Renal cortex interstitium (tissue), 15 donors: ENCODE data around the gene CRHR1. TPM values are rescaled to one million over a fixed set of nuclear protein-coding genes. Genes with fewer than 3 reads are reported as not detected.
"Not testable (repeated sequence)": the region's sequence is repeated elsewhere in the genome, so short reads cannot be mapped to it uniquely, and the experiment has no call there.

Experiments
- DNase-seq, 11 donors: peaks; one replicate each; pipeline ENCODE4 v3.0.0-alpha.2; 2013; ENCODE audit warnings: low read depth in 9 of 11, low spot score in 4 of 11; ENCODE audit errors: extremely low read depth in 1 of 11
- long read RNA-seq, 16 experiments: transcript quantifications; one replicate each; lab custom pipeline, GENCODE V29; 2026
- polyA plus RNA-seq, 3 donors: library from polyadenylated mRNA; unstranded; fragments of 120-200 nt; gene quantifications; one replicate each; pipeline ENCODE4 v1.2.1, GENCODE V29; 2013; ENCODE audit not compliant: insufficient read length in 3 of 3

The CRHR1 gene
- polyA plus RNA-seq: under 1 TPM in 1 of 3 donors, not detected in 2; 0.39 TPM
- long read RNA-seq, donor 1: 0 reads
- long read RNA-seq, donor 2: 0 reads
- long read RNA-seq, donor 3: 0 reads
- long read RNA-seq, donor 4: 0 reads
- long read RNA-seq, donor 5: 0 reads
- long read RNA-seq, donor 6: 0 reads
- long read RNA-seq, donor 7: 0 reads
- long read RNA-seq, donor 8: 0 reads
- long read RNA-seq, donor 9: 0 reads
- long read RNA-seq, donor 10: 0 reads
- long read RNA-seq, donor 11: 0 reads
- long read RNA-seq, donor 12: 0 reads
- long read RNA-seq, donor 13: 0 reads
- long read RNA-seq, donor 14: 0 reads
- long read RNA-seq, donor 15: 0 reads
- long read RNA-seq, donor 16: 0 reads

DNA sequence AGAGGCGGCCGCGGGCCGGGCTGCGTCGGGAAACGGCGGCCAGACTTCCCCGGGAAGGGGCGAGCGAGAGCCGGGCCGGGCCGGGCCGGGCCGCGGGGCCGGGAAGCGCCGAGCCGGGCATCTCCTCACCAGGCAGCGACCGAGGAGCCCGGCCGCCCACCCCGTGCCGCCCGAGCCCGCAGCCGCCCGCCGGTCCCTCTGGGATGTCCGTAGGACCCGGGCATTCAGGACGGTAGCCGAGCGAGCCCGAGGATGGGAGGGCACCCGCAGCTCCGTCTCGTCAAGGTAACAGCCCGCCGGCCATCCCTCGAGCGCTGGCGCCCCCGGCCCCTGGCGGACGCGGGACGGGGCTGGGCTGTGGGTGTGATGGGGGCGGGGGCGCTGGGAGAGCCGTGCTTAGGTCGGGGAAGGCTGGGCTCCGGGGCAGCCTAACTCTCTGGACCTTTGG is at the start of gene CRHR1:
TSS of gene CRHR1 (plus strand) at position 28 of the 448 bp plus-strand sequence. CDS start at position 253, 225 bp downstream.
- no peak for DNase-seq

- DNase-seq: no peak
Measured at GRCh38 chr17:45734598-45734997, 49.5 kb upstream of the CRHR1 start.

DNA sequence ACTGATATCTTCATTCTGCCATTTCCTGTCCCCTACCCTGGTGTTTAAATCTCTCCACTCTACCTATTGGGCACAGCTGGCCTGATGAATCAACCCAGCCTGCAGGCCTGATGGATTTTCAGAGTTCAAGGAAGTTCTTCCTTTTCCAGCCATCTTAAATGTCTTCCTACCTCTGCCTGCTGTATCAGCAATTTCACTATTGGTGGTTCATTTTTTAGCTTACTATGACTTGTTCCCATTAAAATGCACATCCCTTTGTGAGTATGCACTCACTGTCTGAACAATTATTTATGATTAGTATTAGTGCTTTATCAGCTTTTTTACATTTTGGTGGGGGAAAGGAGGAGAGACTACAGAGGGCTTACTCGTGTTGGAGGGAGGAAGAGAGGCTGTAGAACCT is 48.6 kb upstream of the CRHR1 start:
- DNase-seq: no peak

DNA sequence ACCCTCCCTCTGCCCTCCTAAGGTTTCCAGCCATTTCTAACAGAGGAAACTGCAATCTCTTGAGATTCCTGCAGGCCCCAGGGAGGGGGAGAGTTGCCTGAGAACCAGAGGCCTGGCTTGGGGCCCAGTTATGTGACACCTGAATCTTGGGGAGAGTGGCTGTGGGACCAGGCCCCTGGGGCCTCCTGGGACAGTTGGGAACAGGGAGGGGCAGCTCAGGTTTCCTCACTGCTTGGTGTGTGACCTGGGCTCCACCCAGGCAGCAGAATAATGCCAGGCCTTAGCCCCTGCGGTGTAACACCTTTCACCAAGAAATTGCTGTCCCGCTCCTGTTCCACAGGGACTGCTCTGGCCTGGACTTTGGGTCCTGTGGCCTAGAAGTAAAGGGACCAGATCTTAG is 44.3 kb upstream of the CRHR1 start:
- no peak for DNase-seq

DNA sequence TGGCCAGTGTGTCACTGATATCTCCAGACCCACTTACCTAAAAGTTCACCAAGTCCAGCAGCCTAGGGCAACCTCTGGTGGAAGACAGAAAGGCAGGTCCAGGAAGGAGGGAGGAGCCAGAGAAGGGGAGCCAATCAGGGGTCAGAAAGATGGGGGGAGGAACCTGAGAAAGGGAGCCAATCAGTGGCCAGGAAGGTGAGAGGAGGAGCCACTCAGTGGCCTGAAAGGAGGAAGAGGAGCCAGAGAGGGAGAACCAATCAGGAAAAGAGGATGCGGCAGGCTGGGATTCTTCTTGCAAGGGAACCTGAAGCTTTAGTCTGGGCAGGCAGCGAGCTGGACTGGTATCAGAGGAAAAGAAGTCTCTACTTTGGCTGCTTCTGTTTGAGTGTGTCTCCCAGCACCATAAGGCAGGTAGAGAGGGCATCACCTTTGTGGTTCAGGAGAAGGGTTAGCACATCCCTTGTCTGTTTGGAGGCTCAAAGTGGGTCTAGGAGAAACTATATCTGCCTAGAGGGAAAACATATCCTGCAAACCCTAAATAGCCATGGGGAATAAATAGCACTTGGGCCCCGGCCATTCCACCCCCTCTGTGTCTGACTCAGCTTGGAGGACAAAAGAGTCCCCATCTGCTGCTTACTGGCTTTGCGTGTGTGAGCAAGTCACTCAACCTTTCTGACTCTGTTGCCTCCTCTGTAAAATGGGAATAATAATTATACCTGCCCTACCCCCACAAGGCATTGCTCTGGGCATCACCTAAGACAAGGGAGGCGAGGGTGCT is 43.4 kb upstream of the CRHR1 start:
- DNase-seq: peak in 3 of 11 donors; percentile 13 to 31 (median 25)

- peak in 3 of 11 donors; percentile 13 to 31 (median 20) for DNase-seq
Measured at GRCh38 chr17:45742251-45742650, 41.9 kb upstream of the CRHR1 start.

DNA sequence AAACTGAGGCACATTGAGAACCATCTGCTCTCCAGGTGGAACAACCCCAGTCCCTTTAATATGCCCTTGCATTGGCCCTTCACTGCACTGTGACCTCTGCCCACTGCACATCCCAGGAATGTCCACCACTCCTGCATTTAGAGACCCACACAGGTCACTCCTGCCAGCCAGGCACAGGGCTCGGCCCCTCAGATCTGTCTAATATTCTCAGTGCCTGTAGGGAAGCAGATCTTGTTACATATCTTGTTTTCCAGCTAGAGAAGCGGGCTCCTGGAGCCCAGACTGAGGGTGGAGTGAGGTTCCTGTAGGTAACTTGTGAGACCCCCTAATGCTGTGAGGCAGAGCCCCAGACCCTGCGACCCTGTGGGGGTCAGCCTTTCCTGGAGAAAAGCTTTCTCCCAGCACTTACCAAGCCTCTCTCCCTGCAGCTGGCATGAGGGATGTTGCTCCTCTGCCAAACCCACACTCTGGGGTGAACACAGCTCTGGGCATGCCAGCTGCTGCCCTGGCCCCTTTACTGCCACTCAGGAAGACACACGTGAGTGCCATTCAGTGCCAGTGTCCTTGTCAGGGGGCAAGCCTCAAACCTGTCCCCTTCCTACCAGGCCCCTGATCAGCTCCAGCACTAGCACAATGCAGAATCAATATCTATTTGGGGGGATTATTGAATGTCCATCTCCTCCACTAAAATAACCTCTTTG is 40.3 kb upstream of the CRHR1 start:
- no peak for DNase-seq

DNA sequence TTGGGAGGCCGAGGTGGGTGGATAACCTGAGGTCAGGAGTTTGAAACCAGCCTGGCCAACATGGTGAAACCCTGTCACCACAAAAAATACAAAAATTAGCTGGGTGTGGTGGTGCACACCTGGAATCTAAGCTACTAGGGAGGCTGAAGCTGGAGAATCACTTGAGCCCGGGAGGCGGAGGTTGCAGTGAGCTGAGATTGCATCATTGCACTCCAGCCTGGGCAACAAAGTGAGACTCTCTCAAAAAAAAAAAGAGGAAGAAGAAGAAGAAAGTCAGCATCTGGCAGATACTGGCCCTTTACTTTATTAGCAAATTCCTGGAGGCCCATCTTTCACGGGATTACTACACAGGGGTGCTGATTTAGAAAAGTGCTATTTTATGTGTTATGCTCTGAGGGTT is 39.3 kb upstream of the CRHR1 start:
- not testable (repeated sequence) for DNase-seq

DNA sequence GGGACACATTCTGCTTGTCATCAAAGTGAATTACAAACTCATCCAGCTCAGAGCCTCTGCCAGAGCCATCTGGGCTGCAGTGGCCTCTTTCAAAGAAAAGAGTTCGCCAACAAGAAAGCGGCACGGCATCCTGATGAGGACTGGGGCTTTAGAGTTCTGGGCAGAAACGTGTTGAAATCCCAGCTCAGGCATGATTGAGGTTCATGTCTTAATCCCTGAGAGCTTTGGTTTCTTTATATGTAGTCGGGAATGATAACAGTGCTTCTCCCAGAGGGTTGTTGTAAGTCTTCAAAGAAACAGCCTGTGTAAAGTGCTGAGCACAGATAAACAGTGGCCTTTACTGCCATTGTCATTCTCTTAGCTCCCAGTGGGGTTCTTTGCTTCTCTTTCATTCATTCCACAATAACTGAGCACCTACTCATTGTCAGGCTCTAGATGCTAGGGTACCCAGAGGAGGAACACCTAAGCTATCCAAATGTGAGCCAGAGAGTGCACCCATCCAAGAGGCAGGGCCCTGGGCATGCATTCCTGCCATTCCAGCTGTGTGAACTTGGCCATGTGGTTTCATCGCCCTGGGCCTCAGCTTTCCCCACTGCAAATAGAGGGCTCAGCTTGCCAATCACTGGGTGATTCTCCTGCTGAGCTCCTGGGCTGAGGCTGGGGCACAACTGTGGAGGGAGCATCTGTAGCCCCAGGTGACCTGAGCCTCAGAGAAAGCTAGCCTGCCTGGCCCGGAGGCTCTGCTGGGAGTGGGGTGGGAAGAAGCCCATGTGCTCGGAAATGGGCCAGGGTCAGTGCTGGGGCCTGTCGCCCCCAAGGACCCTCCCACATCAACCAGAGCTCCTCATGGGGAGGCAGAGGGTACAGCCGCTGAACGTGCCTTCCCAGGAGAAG is 38.3 kb upstream of the CRHR1 start:
- DNase-seq: no peak

- DNase-seq: no peak
Measured at GRCh38 chr17:45747911-45748310, 36.2 kb upstream of the CRHR1 start.

- no peak for DNase-seq
Measured at GRCh38 chr17:45748731-45749310, 35.3 kb upstream of the CRHR1 start.

GRCh38 chr17:45749831-45750335 is 34.2 kb upstream of the CRHR1 start:
- DNase-seq: no peak

GRCh38 chr17:45750779-45751440 is 33.2 kb upstream of the CRHR1 start:
- no peak for DNase-seq

DNA sequence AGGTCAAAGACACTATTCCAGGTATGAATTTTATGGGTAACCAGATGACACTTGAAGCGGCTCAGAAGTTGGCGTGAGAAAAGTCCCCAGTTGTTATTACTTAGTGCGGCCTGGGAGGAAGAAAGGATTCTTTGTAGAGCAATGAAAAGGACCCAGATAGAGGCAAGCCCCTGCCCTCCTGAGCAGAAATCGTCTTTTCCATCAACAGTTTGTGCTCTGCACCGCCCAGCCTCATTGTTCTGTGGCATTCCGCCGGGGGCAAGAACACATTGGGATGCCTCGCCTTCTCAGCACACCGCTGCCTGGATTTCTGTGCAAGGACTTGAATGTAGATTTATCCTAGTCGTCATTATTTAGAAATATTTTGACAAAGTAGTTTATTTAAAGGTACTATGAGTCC is 32.7 kb upstream of the CRHR1 start:
- no peak for DNase-seq

GRCh38 chr17:45752246-45752645 is 31.9 kb upstream of the CRHR1 start:
- DNase-seq: no peak

DNA sequence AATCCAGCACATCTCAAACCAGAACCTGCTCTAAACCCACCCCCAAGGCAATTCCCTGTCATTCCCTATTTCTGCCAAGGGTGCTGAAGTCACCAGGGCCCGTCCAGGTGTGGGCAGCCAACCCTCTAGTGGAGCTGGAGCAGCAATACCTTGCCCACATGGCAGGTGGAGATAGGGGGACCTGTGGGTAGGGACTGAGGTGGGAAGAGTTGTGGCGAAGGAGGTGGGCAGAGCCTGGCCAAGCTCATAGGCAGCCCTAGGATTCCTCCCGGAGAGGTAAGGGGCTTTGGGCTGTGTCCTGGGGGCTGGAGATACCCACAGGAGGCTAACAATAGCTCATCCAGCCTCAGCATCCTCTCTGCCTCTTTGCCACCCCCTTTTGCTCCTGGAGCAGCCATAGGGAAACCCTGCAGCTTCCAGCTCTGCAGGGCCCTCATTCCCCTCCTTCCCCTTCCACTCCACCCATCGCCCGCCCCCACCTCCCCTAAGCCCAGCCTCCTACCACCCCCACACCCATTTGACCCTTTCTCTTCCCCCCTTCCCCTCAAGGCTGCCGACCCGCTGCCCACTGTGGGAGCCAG is 30.4 kb upstream of the CRHR1 start:
- DNase-seq: no peak

DNA sequence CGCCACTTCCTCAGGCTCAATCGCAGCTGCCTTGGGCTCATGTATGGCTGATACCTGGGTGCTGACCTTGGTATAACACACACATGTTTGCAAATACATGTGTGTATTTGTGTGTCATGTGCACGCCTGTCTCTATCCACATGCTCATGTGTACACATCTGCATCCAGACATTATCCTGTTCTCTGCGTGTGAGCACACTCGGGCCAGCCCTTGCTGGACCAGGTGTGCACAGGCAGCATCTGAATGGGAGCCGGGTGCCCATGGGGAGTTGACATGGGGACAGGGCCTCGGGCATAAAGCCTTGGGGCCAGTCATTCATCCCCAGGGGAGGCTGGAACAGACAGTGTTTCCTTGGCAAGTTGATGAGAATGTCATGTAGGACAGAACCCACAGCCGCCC is 29.1 kb upstream of the CRHR1 start:
- no peak for DNase-seq
